GM18507 (cell line): ENCODE measurements around the gene SPEM3.

Experiments used
- DNase-seq: peaks from one replicate; pipeline ENCODE4 v3.0.0; 2011; ENCODE audit warnings: low read depth; ENCODE audit not compliant: insufficient read length; ENCODE audit errors: extremely low spot score
- FAIRE-seq: peaks from 2 replicates; lab custom pipeline; 2011; peaks lifted over from hg19 to GRCh38; lab: Jason Lieb, UNC

SPEM3 gene

GRCh38 chr17:7403043-7403726, 25.5 kb upstream of the SPEM3 start:
- DNase-seq (no peak), FAIRE-seq (no peak)

- DNase-seq = no peak
- no peak for FAIRE-seq
Measured at GRCh38 chr17:7403727-7403976, 25.0 kb upstream of the SPEM3 start.

GRCh38 chr17:7403977-7404736, 24.5 kb upstream of the SPEM3 start, which contains the start of gene TMEM256:
TSS of gene TMEM256 (minus strand) at chr17:7404097. CDS start at chr17:7404084, 13 bp downstream.
- peak; percentile 100 for FAIRE-seq
- peak; percentile 91 for DNase-seq

- no peak for FAIRE-seq
- DNase-seq = no peak
Measured at GRCh38 chr17:7404737-7405349, 23.8 kb upstream of the SPEM3 start.

- no peak for DNase-seq
- FAIRE-seq = no peak
Measured at GRCh38 chr17:7405350-7406234, 23.1 kb upstream of the SPEM3 start.

- no peak for DNase-seq
- no peak for FAIRE-seq
Measured at GRCh38 chr17:7406235-7406825, 22.3 kb upstream of the SPEM3 start.

GRCh38 chr17:7407082-7407481, 21.6 kb upstream of the SPEM3 start:
- DNase-seq (no peak), FAIRE-seq (no peak)

- FAIRE-seq = no peak
- DNase-seq = no peak
Measured at GRCh38 chr17:7407485-7408251, 21.0 kb upstream of the SPEM3 start, which contains the start of gene NLGN2. TSS of gene NLGN2 (plus strand) at chr17:7407845. CDS start at chr17:7408256, 411 bp downstream.

- FAIRE-seq (no peak), DNase-seq (no peak)
Measured at GRCh38 chr17:7408252-7408727, 20.4 kb upstream of the SPEM3 start.

GRCh38 chr17:7408863-7409262, 19.8 kb upstream of the SPEM3 start:
- no peak for DNase-seq
- FAIRE-seq = no peak

GRCh38 chr17:7409716-7410115, 18.9 kb upstream of the SPEM3 start:
- FAIRE-seq (no peak), DNase-seq (no peak)

GRCh38 chr17:7410634-7411426, 17.8 kb upstream of the SPEM3 start:
- FAIRE-seq (no peak), DNase-seq (no peak)

GRCh38 chr17:7411427-7411750, 17.3 kb upstream of the SPEM3 start:
- DNase-seq (no peak), FAIRE-seq (no peak)

GRCh38 chr17:7413346-7413985, 15.2 kb upstream of the SPEM3 start:
- no peak for FAIRE-seq
- DNase-seq = no peak

- no peak for FAIRE-seq
- no peak for DNase-seq
Measured at GRCh38 chr17:7414837-7415236, 13.8 kb upstream of the SPEM3 start.

GRCh38 chr17:7415784-7416183, 12.9 kb upstream of the SPEM3 start:
- FAIRE-seq (no peak), DNase-seq (no peak)

GRCh38 chr17:7416323-7416722, 12.3 kb upstream of the SPEM3 start:
- DNase-seq (no peak), FAIRE-seq (peak; percentile 65)
